GM23248 (cell line): ENCODE results near the gene TRHDE. TPM values are rescaled to one million over a fixed set of nuclear protein-coding genes. Genes with fewer than 3 reads are reported as not detected.
A peak's percentile ranks its signal among the peaks of the same experiment; 100 is the strongest.

Experiments
- DNase-seq: peaks from one replicate; pipeline ENCODE4 v3.0.0-alpha.2; 2015
- H2AFZ ChIP-seq: fragments of 200-600 bp; sonication (generic); 2 replicates; pipeline ENCODE4 v1.6.1; 2016; ENCODE audit warnings: antibody characterized with exemption
- H3F3A ChIP-seq: fragments of 200-600 bp; sonication (generic); 2 replicates; pipeline ENCODE4 v1.6.1; 2016; ENCODE audit warnings: mild to moderate bottlenecking, antibody characterized with exemption, mixed run types; ENCODE audit not compliant: insufficient read depth
- H3K27ac ChIP-seq: fragments of 200-600 bp; sonication (generic); 2 replicates; pipeline ENCODE4 v1.5.1; 2016; ENCODE audit warnings: mild to moderate bottlenecking
- H3K27me3 ChIP-seq: fragments of 200-600 bp; sonication (generic); replicated peaks from 2 replicates; pipeline ENCODE4 v1.6.1; 2016; ENCODE audit warnings: mild to moderate bottlenecking; ENCODE audit not compliant: insufficient read depth
- H3K36me3 ChIP-seq: fragments of 200-600 bp; sonication (generic); 2 replicates; pipeline ENCODE4 v1.6.1; 2016; ENCODE audit warnings: low read depth, mild to moderate bottlenecking
- H3K4me1 ChIP-seq: fragments of 200-600 bp; sonication (generic); 2 replicates; pipeline ENCODE4 v1.6.1; 2016; ENCODE audit warnings: mild to moderate bottlenecking; ENCODE audit not compliant: insufficient read depth
- H3K4me2 ChIP-seq: fragments of 200-600 bp; sonication (generic); one replicate; pipeline ENCODE4 v1.6.1; 2016; ENCODE audit warnings: mild to moderate bottlenecking; ENCODE audit not compliant: unreplicated experiment
- H3K4me3 ChIP-seq: fragments of 200-600 bp; sonication (generic); 2 replicates; pipeline ENCODE4 v1.5.1; 2016; ENCODE audit warnings: mild to moderate bottlenecking
- H3K79me2 ChIP-seq: fragments of 200-600 bp; sonication (generic); 2 replicates; pipeline ENCODE4 v1.6.1; 2016; ENCODE audit warnings: mild to moderate bottlenecking; ENCODE audit not compliant: insufficient read depth
- H3K9ac ChIP-seq: fragments of 200-600 bp; sonication (generic); 2 replicates; pipeline ENCODE4 v1.6.1; 2016; ENCODE audit warnings: mild to moderate bottlenecking
- H3K9me2 ChIP-seq: fragments of 200-600 bp; sonication (generic); 2 replicates; pipeline ENCODE4 v1.6.1; 2016; ENCODE audit warnings: mixed run types, mild to moderate bottlenecking, moderate library complexity; ENCODE audit not compliant: insufficient read depth
- H3K9me3 ChIP-seq: fragments of 200-600 bp; sonication (generic); one replicate; pipeline ENCODE4 v1.6.1; 2017; ENCODE audit warnings: low read depth
- H4K20me1 ChIP-seq: fragments of 200-600 bp; sonication (generic); 2 replicates; pipeline ENCODE4 v1.6.0; 2016; ENCODE audit not compliant: insufficient read depth
- EZH2 ChIP-seq: fragments of 200-600 bp; sonication (generic); IDR thresholded peaks from 2 replicates; pipeline ENCODE4 v1.6.1; 2018; ENCODE audit warnings: antibody characterized with exemption, mild to moderate bottlenecking; ENCODE audit not compliant: insufficient read depth, poor library complexity, severe bottlenecking
- EZH2phosphoT487 ChIP-seq: fragments of 200-600 bp; sonication (generic); IDR thresholded peaks from 2 replicates; pipeline ENCODE4 v1.6.1; 2018; ENCODE audit warnings: antibody characterized with exemption, moderate library complexity, mild to moderate bottlenecking, low read depth; ENCODE audit not compliant: insufficient read depth
- WGBS, 2 experiments: methylation state at CpG; one replicate each; pipeline ENCODE4 v1.1.6; 2015 to 2017; ENCODE audit warnings: low lambda C conversion rate in 2 of 2, low coverage in 1 of 2; ENCODE audit errors: missing lambda C conversion rate in 2 of 2; 5-methylcytosine and 5-hydroxymethylcytosine counted together
- in situ Hi-C: fragments of 300-500 bp; cut with MboI; formaldehyde crosslinking; loops from 2 replicates; pipeline ENCODE4 v1.15.0; 2020
- polyA plus RNA-seq: library from polyadenylated mRNA; unstranded; fragments of >200 nt; fragmentation: Nextera tagmentation; extraction: Ambion mirVana; gene quantifications from 2 replicates; pipeline ENCODE4 v1.2.1, GENCODE V29; 2016
- total RNA-seq: library from RNA; depleted of rRNA; stranded (reverse); fragments of >200 nt; shearing (Covaris generic); gene quantifications from 2 replicates; pipeline ENCODE4 v1.2.3, GENCODE V29; 2014

TRHDE gene
- total and polyA plus RNA-seq, 2 experiments from 2014 or later = 1.4 to 2.8 TPM

GRCh38 chr12:72288436-72288835, 16.3 kb downstream of the TRHDE start:
- H3K79me2 ChIP-seq = no peaks in the 10 kb centered on the region
- H3K27me3 ChIP-seq = no peaks in the 10 kb centered on the region
- no peaks in the 10 kb centered on the region for H4K20me1 ChIP-seq
- TF ChIP-seq EZH2phosphoT487 (no peak), EZH2 (no peak)
- H3K36me3 ChIP-seq = no peaks in the 10 kb centered on the region
- H2AFZ ChIP-seq = no peak overlapping the region
- H3K4me3 ChIP-seq = no peak overlapping the region
- DNase-seq = no peak
- no peaks in the 10 kb centered on the region for H3K4me1 ChIP-seq
- no peaks in the 10 kb centered on the region for H3K9me3 ChIP-seq
- 32 to 35% methylated on average over 3 of the region's 3 CpGs for WGBS, 2 experiments
- no peak overlapping the region for H3K4me2 ChIP-seq
- H3K27ac ChIP-seq = no peak overlapping the region
- in situ Hi-C loops = no loop called here
- no peaks in the 10 kb centered on the region for H3K9me2 ChIP-seq
- H3F3A ChIP-seq = no peaks in the 10 kb centered on the region
- no peak overlapping the region for H3K9ac ChIP-seq

GRCh38 chr12:72288911-72289310, 16.7 kb downstream of the TRHDE start:
- Histone ChIP-seq H3K9ac (no peak overlapping the region), H3K27ac (no peak overlapping the region), H3F3A (no peaks in the 10 kb centered on the region), H3K4me3 (no peak overlapping the region), H2AFZ (no peak overlapping the region), H3K4me2 (no peak overlapping the region), H3K4me1 (no peaks in the 10 kb centered on the region), H3K9me3 (no peaks in the 10 kb centered on the region), H3K36me3 (no peaks in the 10 kb centered on the region), H3K79me2 (no peaks in the 10 kb centered on the region), H4K20me1 (no peaks in the 10 kb centered on the region), H3K27me3 (no peaks in the 10 kb centered on the region), H3K9me2 (no peaks in the 10 kb centered on the region)
- WGBS, 2 experiments = 7 to 14% methylated on average over 2 of the region's 2 CpGs
- in situ Hi-C loops = no loop called here
- TF ChIP-seq EZH2 = no peak
- no peak for TF ChIP-seq EZH2phosphoT487
- DNase-seq = no peak

GRCh38 chr12:72289633-72290032, 17.5 kb downstream of the TRHDE start:
- no peaks in the 10 kb centered on the region for H3F3A ChIP-seq
- peak; percentile 24 for DNase-seq
- H3K27ac ChIP-seq = no peak overlapping the region
- H3K36me3 ChIP-seq = no peaks in the 10 kb centered on the region
- H3K4me3 ChIP-seq = no peak overlapping the region
- H3K9me3 ChIP-seq = no peaks in the 10 kb centered on the region
- no peak overlapping the region for H3K9ac ChIP-seq
- no peaks in the 10 kb centered on the region for H3K79me2 ChIP-seq
- H4K20me1 ChIP-seq = no peaks in the 10 kb centered on the region
- no peak overlapping the region for H2AFZ ChIP-seq
- WGBS, 2 experiments = 21 to 36% methylated on average over 2 of the region's 2 CpGs
- H3K27me3 ChIP-seq = no peaks in the 10 kb centered on the region
- H3K9me2 ChIP-seq = no peaks in the 10 kb centered on the region
- peak overlapping the region; percentile 12 for H3K4me2 ChIP-seq
- in situ Hi-C loops = no loop called here
- TF ChIP-seq EZH2 (no peak), EZH2phosphoT487 (no peak)
- no peaks in the 10 kb centered on the region for H3K4me1 ChIP-seq

- H3K9me2 ChIP-seq = no peaks in the 10 kb centered on the region
- H3K9me3 ChIP-seq = no peaks in the 10 kb centered on the region
- H3K79me2 ChIP-seq = no peaks in the 10 kb centered on the region
- H3K27me3 ChIP-seq = no peaks in the 10 kb centered on the region
- no peaks in the 10 kb centered on the region for H3K36me3 ChIP-seq
- H3K9ac ChIP-seq = no peak overlapping the region
- DNase-seq = no peak
- H2AFZ ChIP-seq = no peak overlapping the region
- H3K4me1 ChIP-seq = peaks cover 7% of the 10 kb centered on the region; the same call in 1 of the 2 replicates
- H3K4me3 ChIP-seq = no peak overlapping the region
- no peaks in the 10 kb centered on the region for H4K20me1 ChIP-seq
- in situ Hi-C loops = no loop called here
- TF ChIP-seq EZH2phosphoT487 = no peak
- no peak for TF ChIP-seq EZH2
- no peak overlapping the region for H3K27ac ChIP-seq
- H3K4me2 ChIP-seq = no peak overlapping the region
- 31 to 39% methylated on average over 5 of the region's 5 CpGs for WGBS, 2 experiments
- H3F3A ChIP-seq = peaks cover 7% of the 10 kb centered on the region; the same call in 1 of the 2 replicates
Measured at GRCh38 chr12:72291175-72291574, 19.0 kb downstream of the TRHDE start.

GRCh38 chr12:72293701-72294100, 21.5 kb downstream of the TRHDE start:
- Histone ChIP-seq H4K20me1 (no peaks in the 10 kb centered on the region), H3K9ac (no peak overlapping the region), H3K9me3 (no peaks in the 10 kb centered on the region), H2AFZ (no peak overlapping the region), H3K9me2 (no peaks in the 10 kb centered on the region), H3K27me3 (no peaks in the 10 kb centered on the region), H3K36me3 (no peaks in the 10 kb centered on the region), H3K4me2 (no peak overlapping the region), H3K79me2 (no peaks in the 10 kb centered on the region), H3F3A (peaks cover 7% of the 10 kb centered on the region; the same call in 1 of the 2 replicates), H3K4me1 (peaks cover 9% of the 10 kb centered on the region; the same call in 1 of the 2 replicates), H3K4me3 (no peak overlapping the region), H3K27ac (no peak overlapping the region)
- no peak for DNase-seq
- in situ Hi-C loops = no loop called here
- TF ChIP-seq EZH2phosphoT487 = no peak
- no peak for TF ChIP-seq EZH2
- 33% methylated on average over 6 of the region's 6 CpGs for WGBS, 2 experiments
